Right lobe of liver (tissue), 4 donors: ENCODE measurements around the gene UBXN1.

Experiments used
- CTCF ChIP-seq, 4 donors: fragments of 200-600 bp in 3 of 4; fragments of 450-650 bp in 1 of 4; IDR thresholded peaks; one replicate each; pipeline versions ENCODE4 v1.5.1 to v1.8.0; 2016 to 2022; ENCODE audit warnings: antibody characterized with exemption in 4 of 4, mild to moderate bottlenecking in 2 of 4
- POLR2A ChIP-seq: fragments of 450-650 bp; IDR thresholded peaks from one replicate; pipeline ENCODE4 v1.6.1; 2017; ENCODE audit warnings: antibody characterized with exemption, mild to moderate bottlenecking
- donor health status: DM: no; HTN: no; CAD: no.
- donor health status: DM: no; HTN: no; CAD: no.
- donor health status: DM: no; HTN: yes; CAD: no.

GRCh38 chr11:62708793-62709192, 29.9 kb upstream of the UBXN1 start:
- TF ChIP-seq POLR2A (no peak), CTCF (IDR thresholded peaks at IDR 0.05) (no peak)
